RPMI8226 (cell line): ENCODE data around the gene GNAQ.

Source experiments
- DNase-seq: peaks from one replicate; pipeline ENCODE4 v3.0.0-alpha.2; 2015

Gene GNAQ

GRCh38 chr9:77999231-77999631 lies 32.4 kb downstream of the GNAQ start:
- no peak for DNase-seq

DNA sequence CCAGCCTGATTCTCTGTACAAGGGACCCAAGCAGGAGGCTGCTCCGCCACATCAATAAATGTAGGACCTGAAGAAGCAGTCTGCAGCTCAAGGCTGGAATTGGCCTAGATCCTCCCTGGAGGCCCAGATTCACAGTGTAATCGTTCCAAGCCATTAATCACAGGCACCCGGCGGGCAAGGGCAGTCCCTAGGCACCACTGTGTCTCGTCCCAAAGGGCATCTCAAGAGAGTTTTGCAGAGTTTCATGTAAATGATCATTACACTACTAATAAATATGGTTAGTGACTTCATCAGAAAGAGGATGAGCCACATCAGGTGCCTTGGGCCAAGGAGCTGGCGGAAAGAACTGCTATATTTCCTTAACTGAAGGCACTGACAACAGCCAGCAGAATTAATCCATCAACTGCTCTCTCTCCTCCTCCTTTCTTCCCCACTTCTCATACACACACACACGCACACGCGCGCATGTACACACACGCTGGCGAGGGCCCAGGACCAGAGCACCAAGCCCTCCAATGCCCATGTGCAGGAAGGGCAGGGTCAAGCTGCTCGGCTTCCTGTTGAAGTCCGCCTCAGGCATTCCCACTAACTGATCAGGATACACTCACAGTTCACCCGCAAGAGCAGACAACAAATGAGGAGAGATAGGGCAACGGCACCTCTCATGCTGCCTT lies 33.9 kb downstream of the GNAQ start:
- DNase-seq: no peak

- no peak for DNase-seq
Observed at GRCh38 chr9:77996696-77997095, 34.9 kb downstream of the GNAQ start.

GRCh38 chr9:77991191-77991590 lies 40.4 kb downstream of the GNAQ start:
- no peak for DNase-seq

- DNase-seq: no peak
Observed at GRCh38 chr9:77989909-77990308, 41.7 kb downstream of the GNAQ start.

GRCh38 chr9:77989458-77989857 lies 42.2 kb downstream of the GNAQ start:
- no peak for DNase-seq

GRCh38 chr9:77988630-77989029 lies 43.0 kb downstream of the GNAQ start:
- DNase-seq: no peak

GRCh38 chr9:77987880-77988525 lies 43.6 kb downstream of the GNAQ start:
- no peak for DNase-seq

- DNase-seq: no peak
Observed at GRCh38 chr9:77987081-77987656, 44.4 kb downstream of the GNAQ start.

DNA sequence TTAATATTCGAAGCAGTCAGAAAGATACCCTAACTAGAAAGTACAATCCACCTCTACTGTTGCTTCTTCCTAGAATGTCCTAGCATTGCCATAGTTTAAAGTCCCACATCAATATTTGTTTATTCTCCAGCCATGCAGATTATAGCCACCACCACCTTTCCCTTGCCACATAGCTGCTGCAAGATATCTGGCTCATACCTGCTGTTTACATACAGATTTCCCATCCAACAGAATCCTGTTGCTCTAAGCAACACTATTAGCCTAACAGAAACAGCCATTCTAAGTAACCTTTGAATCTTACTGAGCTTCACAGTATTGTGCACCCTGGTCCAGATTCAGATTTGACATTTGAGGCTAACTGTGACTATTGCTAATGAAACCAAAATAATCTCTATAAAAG lies 45.6 kb downstream of the GNAQ start:
- no peak for DNase-seq

- DNase-seq: no peak
Observed at GRCh38 chr9:77983320-77983662, 48.3 kb downstream of the GNAQ start.

DNA sequence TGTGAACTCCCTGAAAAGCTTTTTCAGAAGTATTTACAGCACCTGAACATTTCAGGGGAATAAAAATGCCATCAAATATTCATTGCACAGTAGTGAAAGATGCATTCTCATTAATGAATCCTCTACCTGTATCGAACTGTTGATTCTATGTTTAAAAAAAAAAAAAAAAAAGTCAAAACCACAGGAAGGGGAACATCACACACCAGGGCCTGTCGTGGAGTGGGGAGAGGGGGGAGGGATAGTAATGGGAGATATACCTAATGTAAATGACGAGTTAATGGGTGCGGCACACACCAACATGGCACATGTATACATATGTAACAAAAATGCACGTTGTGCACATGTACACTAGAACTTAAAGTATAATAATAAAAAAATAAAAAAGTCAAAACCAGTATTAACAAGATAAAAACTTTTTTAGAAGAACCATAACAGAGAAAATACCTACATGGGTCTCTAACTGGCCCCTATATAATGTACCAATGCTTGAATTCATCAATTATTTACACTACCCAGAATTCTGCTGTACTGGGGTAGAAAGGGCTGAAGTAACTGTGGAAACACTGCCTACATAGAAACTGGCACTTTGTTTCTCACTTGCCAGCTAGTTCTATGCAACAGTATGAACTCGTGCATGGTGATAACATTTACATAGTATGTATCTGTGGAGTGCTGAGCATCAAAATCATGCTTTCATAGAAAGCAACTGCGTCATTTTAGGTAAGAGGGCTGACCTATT lies 48.9 kb downstream of the GNAQ start:
- no peak for DNase-seq

DNA sequence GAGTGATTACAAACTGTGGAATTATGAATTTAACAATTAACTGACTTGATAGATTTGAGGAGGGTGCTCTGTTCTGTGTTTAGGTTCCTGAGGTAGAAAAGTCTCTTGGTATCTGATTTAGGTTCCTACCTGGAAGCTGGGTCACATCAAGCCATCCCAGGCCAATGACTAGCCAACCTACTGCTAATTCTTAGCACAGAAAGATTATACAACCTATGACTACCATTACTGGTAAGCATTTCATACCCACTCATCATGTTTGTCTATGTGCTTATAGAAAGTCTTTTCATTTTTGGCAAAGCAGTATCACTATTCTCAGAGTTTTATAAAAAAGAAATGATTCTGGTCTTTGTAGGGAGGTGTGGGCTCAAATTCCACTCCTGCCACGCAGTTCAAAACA lies 49.7 kb downstream of the GNAQ start:
- DNase-seq: no peak

DNA sequence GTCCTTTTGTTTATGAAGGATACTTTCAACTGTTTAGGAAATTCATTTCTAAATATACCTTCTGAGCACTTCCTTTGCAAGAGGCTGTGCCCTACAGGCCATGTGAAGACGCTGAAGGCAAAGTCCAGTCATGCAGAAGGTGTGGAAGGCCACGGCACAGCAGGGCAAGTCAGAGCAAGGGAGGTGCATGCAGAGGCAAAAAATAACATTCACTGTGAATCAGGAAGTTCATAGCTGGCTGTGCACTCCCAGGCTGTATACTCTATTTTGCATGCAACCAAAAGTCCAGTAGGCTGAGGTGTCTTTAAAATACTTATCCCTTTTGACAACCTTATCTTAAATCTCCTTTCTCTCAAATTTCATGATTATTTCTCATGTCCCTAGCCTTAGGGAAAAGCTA lies 50.3 kb downstream of the GNAQ start:
- no peak for DNase-seq

DNA sequence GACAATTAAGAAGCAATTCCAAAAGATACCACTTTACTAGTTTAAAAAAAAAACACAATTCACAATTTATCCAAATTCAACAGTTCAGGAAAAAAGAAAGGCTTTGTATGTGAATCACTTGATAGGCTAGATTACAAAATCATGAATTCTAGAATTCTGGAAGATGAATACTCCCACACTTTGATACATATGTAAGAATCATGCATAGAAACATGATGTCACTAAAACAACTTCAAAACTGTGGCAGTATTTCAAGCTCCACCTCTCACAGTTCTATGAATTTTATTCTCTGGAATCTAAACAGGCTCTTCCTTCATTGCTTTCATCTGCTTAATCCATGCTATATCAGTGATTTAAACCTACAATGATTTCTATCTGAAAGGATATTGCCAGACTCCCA lies 51.0 kb downstream of the GNAQ start:
- DNase-seq: no peak

DNA sequence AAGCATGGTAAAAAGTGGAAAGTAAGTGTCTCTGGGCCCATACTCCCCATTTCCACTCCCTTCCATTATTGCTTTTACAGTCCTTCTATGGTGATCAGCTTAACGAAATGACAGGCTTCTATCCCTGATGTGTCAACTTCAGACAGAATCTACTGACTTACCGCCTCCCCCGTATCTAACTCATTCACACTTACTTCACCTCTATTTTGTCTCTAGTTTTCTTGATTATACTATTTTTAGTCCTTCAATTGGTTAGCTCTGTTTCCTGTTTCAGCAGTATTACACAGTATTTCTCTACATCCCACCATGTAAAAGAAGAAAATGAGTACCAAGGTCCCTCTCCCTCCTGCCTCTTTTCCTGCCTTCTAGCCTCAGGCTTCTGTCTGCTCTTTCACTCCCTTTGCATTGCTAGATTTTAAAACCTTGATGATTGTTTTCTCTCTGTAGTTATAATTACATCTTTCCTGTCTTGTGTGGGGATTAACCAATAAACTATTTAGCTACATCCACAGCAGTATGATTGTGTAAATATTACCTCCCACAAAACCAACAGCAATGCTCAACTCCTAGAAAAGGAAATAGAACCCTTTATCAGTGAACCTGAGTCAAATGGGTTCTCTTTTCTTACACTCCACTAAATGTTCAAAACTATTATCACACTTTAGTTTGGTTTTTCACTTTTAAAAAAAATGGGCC lies 53.4 kb downstream of the GNAQ start:
- no peak for DNase-seq

GRCh38 chr9:77977210-77977611 lies 54.4 kb downstream of the GNAQ start:
- DNase-seq: peak; percentile 2

GRCh38 chr9:77975806-77976205 lies 55.8 kb downstream of the GNAQ start:
- DNase-seq: no peak

DNA sequence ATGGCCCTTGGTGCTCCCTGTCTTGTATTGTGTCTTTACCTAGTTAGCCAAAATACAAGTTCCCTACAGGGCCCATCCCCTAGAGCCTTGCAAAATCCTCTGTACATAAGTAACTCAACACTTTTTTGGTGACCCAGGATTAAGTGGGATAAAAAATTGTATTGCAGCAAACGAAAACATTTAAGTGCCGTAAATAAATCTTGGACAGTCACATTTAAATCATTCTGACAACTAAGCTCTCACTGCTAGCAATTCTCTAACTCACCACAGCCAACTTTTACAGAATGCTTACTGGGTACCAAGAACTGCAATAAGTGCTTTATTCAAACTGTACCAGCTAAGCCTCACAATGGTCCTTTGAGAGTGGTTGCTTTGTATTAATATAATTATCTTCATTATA lies 56.6 kb downstream of the GNAQ start:
- no peak for DNase-seq

GRCh38 chr9:77974434-77974833 lies 57.2 kb downstream of the GNAQ start:
- DNase-seq: no peak

GRCh38 chr9:77969083-77969482 lies 62.5 kb downstream of the GNAQ start:
- DNase-seq: no peak

- no peak for DNase-seq
Observed at GRCh38 chr9:77968506-77968905, 63.1 kb downstream of the GNAQ start.

DNA sequence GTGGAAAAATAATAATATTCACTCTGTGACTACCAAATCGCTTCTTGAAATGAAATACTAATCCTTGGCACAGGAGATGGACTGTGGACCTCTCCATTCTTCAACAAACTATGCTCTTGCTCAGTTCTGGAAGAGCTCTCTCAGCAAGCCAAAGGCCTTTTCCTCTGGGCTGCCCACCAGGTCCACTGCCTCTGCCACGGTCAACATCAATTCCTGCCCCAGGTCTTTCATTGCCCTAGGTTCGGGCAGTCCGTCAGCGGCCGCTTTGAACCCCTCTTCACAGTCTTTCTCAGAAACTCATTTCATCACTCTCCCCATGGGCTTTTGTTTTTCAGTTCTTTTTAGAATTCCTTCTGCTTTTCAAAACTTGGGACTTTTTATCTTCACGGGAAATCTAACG lies 64.9 kb downstream of the GNAQ start:
- DNase-seq: no peak
